GM18507 (cell line): ENCODE measurements around the gene EIF4A3.

Experiments
- DNase-seq: peaks from one replicate; pipeline ENCODE4 v3.0.0; 2011; ENCODE audit warnings: low read depth; ENCODE audit not compliant: insufficient read length; ENCODE audit errors: extremely low spot score
- FAIRE-seq: peaks from 2 replicates; lab custom pipeline; 2011; peaks lifted over from hg19 to GRCh38; lab: Jason Lieb, UNC

Gene EIF4A3

GRCh38 chr17:80116921-80117380 lies 30.0 kb downstream of the EIF4A3 start:
- DNase-seq = no peak
- no peak for FAIRE-seq

DNA sequence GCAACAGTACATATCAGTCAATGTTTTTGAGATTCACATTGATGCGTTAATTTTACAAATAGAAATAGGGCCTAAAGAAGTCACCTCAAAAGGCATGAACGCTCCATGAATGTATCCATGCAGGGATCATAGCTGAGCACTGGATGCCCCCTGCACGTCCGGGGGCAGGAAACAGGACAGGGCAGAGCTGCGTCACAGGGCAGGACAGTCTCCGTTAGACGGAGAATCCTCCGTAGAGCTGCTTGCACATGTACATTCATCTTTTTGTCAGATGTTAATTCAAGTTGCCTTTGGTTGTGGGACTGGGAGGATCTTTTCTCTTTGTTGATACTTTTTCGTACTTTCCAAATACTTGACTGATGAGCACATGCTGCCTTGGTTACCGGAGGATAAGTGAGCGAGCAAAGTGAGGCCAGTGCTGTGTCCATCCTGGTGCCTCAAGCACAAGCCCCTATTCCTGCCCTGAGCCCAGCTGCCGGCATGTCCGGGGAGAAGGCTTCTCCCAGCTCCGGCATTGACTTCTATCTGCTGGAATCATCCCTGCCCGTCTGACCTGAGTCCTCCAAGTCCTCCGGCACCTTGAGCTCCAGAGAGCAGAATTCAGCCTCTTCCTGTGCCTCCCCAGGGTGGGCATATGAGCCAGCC lies 30.5 kb downstream of the EIF4A3 start:
- FAIRE-seq = no peak
- no peak for DNase-seq

- DNase-seq (no peak), FAIRE-seq (no peak)
Measured at GRCh38 chr17:80115159-80115558, 31.8 kb downstream of the EIF4A3 start.

GRCh38 chr17:80114758-80115157 lies 32.2 kb downstream of the EIF4A3 start:
- FAIRE-seq = no peak
- no peak for DNase-seq

DNA sequence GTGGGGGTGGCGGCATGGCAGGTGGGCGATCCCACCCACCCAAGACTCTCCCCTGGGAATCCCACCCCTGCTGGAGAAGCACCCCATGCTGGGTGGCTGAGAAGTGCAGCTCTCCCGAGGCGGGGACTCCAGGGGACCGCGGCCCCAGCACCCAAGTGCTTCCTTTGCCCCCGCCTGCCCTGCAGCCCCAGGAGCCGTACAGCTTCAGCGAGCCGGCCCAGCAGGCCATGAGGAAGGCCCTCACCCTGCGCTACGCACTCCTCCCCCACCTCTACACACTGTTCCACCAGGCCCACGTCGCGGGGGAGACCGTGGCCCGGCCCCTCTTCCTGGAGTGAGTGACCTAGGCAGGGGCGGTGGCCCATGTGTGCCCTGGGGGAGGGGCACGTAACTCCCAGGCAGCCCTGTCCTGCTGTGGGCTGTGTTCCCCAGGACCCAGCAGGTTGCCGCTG lies 33.9 kb downstream of the EIF4A3 start:
- FAIRE-seq (no peak), DNase-seq (no peak)

GRCh38 chr17:80112471-80113032 lies 34.4 kb downstream of the EIF4A3 start:
- DNase-seq = no peak
- FAIRE-seq = no peak

GRCh38 chr17:80111702-80112470 lies 35.0 kb downstream of the EIF4A3 start:
- FAIRE-seq = no peak
- no peak for DNase-seq

DNA sequence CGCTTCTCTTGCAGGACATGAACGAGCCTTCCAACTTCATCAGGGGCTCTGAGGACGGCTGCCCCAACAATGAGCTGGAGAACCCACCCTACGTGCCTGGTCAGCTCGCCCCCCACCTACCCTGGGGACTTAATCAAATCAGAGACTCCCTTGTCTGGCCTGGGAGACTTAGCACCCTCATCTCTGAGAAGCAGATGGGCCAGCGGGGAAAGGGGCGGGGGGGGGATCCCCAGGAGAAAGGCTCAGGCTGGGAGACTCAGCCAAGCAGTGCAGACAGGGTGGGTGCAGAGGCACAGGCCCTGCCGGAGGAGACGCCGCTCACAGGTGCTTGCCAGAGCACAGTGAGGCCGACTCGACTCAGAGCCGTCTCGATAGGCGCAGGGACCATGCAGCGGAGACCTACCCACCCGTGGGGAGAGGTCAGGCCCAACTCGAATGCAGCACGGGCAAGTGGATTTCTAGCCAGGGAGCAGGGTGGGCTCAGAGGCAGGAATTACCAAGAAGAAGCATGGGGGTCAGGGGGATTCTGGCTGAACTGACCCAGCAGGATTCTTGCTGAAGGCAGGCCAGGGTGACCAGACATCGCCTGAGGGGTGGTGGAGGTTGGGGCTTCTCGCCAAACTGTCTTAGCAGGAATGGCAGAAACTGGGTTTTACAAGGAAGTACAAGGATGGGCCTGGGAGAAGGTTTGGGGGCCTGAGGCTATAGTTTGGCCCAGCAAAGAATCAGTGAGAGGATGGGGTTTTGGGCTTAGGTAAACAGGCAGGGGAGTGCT lies 35.8 kb downstream of the EIF4A3 start:
- FAIRE-seq = no peak

GRCh38 chr17:80110447-80110812 lies 36.5 kb downstream of the EIF4A3 start:
- FAIRE-seq (no peak), DNase-seq (no peak)

More for the DNA sequence above, 35.8 kb downstream of the EIF4A3 start:
- no peak for DNase-seq

- FAIRE-seq (no peak), DNase-seq (no peak)
Measured at GRCh38 chr17:80109713-80110446, 37.0 kb downstream of the EIF4A3 start.

- DNase-seq = no peak
- FAIRE-seq = no peak
Measured at GRCh38 chr17:80109066-80109660, 37.8 kb downstream of the EIF4A3 start.

- DNase-seq = no peak
- no peak for FAIRE-seq
Measured at GRCh38 chr17:80108036-80108971, 38.6 kb downstream of the EIF4A3 start.

DNA sequence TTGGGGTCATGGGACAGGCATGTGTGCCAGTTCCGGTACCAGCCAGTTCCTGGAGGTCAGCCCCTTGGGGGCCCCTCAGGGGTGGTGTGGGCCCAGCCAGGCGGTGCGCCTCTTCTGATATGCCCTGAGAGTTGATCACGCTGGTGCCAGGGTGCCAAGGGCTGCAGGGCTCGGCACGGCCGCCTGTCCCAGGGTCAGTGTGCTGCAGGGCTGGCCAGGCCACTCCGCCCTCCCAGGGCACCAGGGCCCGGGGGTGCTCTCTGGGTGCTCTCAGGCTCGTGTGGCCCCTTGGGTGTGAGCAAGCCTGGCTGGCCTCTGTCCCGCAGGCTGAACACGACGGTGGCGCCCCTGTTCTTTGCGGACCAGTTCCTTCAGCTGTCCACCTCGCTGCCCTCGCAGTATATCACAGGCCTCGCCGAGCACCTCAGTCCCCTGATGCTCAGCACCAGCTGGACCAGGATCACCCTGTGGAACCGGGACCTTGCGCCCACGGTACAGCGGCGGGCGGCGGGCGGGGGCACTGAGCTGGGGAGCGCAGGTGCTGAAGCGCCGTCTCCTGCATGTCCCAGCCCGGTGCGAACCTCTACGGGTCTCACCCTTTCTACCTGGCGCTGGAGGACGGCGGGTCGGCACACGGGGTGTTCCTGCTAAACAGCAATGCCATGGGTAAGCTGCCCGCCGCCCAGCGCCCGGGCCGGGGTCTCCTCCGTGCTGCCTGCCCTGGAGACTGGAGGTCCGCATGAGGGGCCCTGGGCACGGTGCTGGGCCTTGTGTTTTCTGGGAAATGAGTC lies 39.5 kb downstream of the EIF4A3 start:
- FAIRE-seq (no peak), DNase-seq (no peak)

- DNase-seq (no peak), FAIRE-seq (no peak)
Measured at GRCh38 chr17:80106751-80107150, 40.2 kb downstream of the EIF4A3 start.

GRCh38 chr17:80106176-80106575 lies 40.8 kb downstream of the EIF4A3 start:
- FAIRE-seq (no peak), DNase-seq (no peak)

- FAIRE-seq = no peak
- no peak for DNase-seq
Measured at GRCh38 chr17:80105762-80106161, 41.2 kb downstream of the EIF4A3 start.

DNA sequence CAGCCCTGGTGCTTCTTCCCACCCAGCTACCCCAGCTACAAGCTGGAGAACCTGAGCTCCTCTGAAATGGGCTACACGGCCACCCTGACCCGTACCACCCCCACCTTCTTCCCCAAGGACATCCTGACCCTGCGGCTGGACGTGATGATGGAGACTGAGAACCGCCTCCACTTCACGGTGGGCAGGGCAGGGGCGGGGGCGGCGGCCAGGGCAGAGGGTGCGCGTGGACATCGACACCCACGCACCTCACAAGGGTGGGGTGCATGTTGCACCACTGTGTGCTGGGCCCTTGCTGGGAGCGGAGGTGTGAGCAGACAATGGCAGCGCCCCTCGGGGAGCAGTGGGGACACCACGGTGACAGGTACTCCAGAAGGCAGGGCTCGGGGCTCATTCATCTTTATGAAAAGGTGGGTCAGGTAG lies 42.0 kb downstream of the EIF4A3 start:
- DNase-seq (no peak), FAIRE-seq (no peak)
